OCI-LY7 (cell line): ENCODE data around the gene CRYGD. TPM values are rescaled to one million over a fixed set of nuclear protein-coding genes. Genes with fewer than 3 reads are reported as not detected.

Experiments used
- BruUV-seq: library from RNA; stranded (reverse); fragments of 400-500 nt; replicated peaks from 2 replicates; lab custom pipeline; 2021; lab: Mats Ljungman, UMichigan
- CTCF ChIA-PET: fragments of 300-600 bp; sonication (Branson Sonifier 250); formaldehyde crosslinking; loops from one replicate; lab custom pipeline; 2022; ENCODE audit warnings: antibody characterized with exemption; ENCODE audit not compliant: unreplicated experiment; lab: Charles Lee
- POLR2A ChIA-PET: fragments of 300-600 bp; sonication (Branson Sonifier 250); formaldehyde crosslinking; loops from one replicate; lab custom pipeline; 2022; ENCODE audit warnings: antibody characterized with exemption; lab: Charles Lee
- DNase-seq: peaks from one replicate; pipeline ENCODE4 v3.0.0-alpha.2; 2015; ENCODE audit warnings: low spot score
- H2AFZ ChIP-seq: fragments of 200-600 bp; sonication (generic), shearing (Covaris generic); 2 replicates; pipeline ENCODE4 v1.6.1; 2014; ENCODE audit warnings: mild to moderate bottlenecking, antibody characterized with exemption, low read length, moderate library complexity
- H3K27ac ChIP-seq: fragments of 200-600 bp; sonication (generic); 2 replicates; pipeline ENCODE4 v1.5.1; 2014; ENCODE audit warnings: mixed run types, low read depth, mild to moderate bottlenecking, moderate library complexity, low read length, inconsistent platforms; ENCODE audit not compliant: poor library complexity, severe bottlenecking
- H3K36me3 ChIP-seq: fragments of 200-600 bp; sonication (generic); 2 replicates; pipeline ENCODE4 v1.6.1; 2014; ENCODE audit warnings: mild to moderate bottlenecking, antibody characterized with exemption, low read length, moderate library complexity, mixed read lengths; ENCODE audit not compliant: insufficient read depth
- H3K4me1 ChIP-seq: fragments of 200-600 bp; sonication (generic); 2 replicates; pipeline ENCODE4 v1.5.1; 2014; ENCODE audit warnings: mild to moderate bottlenecking, low read length; ENCODE audit not compliant: insufficient read depth, poor library complexity, severe bottlenecking
- H3K4me2 ChIP-seq: fragments of 200-600 bp; sonication (generic); 2 replicates; pipeline ENCODE4 v1.6.1; 2014; ENCODE audit warnings: mild to moderate bottlenecking, low read length
- H3K4me3 ChIP-seq: fragments of 200-600 bp; sonication (generic); 2 replicates; pipeline ENCODE4 v1.5.1; 2014; ENCODE audit warnings: mild to moderate bottlenecking, low read depth, low read length; ENCODE audit not compliant: poor library complexity, severe bottlenecking
- H3K79me2 ChIP-seq: fragments of 200-600 bp; sonication (generic); 2 replicates; pipeline ENCODE4 v1.6.1; 2016; ENCODE audit warnings: low read depth, mild to moderate bottlenecking, low read length, moderate library complexity, mixed read lengths; ENCODE audit not compliant: insufficient read depth
- H3K9me2 ChIP-seq: fragments of 200-600 bp; sonication (generic); 2 replicates; pipeline ENCODE4 v1.6.1; 2016; ENCODE audit warnings: mild to moderate bottlenecking, low read length, mixed read lengths; ENCODE audit not compliant: insufficient read depth
- H3K9me3 ChIP-seq: fragments of 200-600 bp; sonication (generic); 2 replicates; pipeline ENCODE4 v1.6.1; 2014; ENCODE audit warnings: mild to moderate bottlenecking, mixed run types, low read length, mixed read lengths
- H4K20me1 ChIP-seq: fragments of 200-600 bp; sonication (generic); 2 replicates; pipeline ENCODE4 v1.6.1; 2014; ENCODE audit warnings: mild to moderate bottlenecking, antibody characterized with exemption, low read length, moderate library complexity, mixed read lengths; ENCODE audit not compliant: insufficient read depth
- CTCF ChIP-seq: fragments of 200-600 bp; sonication (generic); conservative IDR thresholded peaks from 2 replicates; pipeline ENCODE4 v1.5.1; 2014; ENCODE audit warnings: mild to moderate bottlenecking, antibody characterized with exemption, low read length, moderate library complexity, mixed read lengths
- EZH2phosphoT487 ChIP-seq: fragments of 200-600 bp; sonication (generic); IDR thresholded peaks from 2 replicates; pipeline ENCODE4 v1.6.1; 2018; ENCODE audit warnings: low read depth, borderline replicate concordance, mild to moderate bottlenecking, mixed run types, antibody characterized with exemption, low read length, moderate library complexity, mixed read lengths
- intact Hi-C: fragments of 100-400 bp; cut with micrococcal nuclease; formaldehyde crosslinking; loops from one replicate; pipeline ENCODE4 v1.10.0; 2022; ENCODE audit not compliant: unreplicated experiment
- total RNA-seq, 2 experiments: library from RNA; depleted of rRNA in 1 of 2; stranded (reverse); fragments of >200 nt in 1 of 2; shearing (Covaris generic) in 1 of 2; gene quantifications; 2 replicates each; pipeline ENCODE4 v1.2.3, GENCODE V29; 2014 to 2022

CRYGD gene
- total RNA-seq, 2 experiments from 2014 or later, result not detected

- Histone ChIP-seq H3K4me2 (no peak overlapping the region), H3K27ac (no peak overlapping the region), H3K4me3 (no peak overlapping the region), H3K36me3 (no peaks in the 10 kb centered on the region), H4K20me1 (no peaks in the 10 kb centered on the region), H3K79me2 (no peaks in the 10 kb centered on the region), H3K9me3 (no peaks in the 10 kb centered on the region), H2AFZ (no peak overlapping the region), H3K9me2 (no peaks in the 10 kb centered on the region), H3K4me1 (no peaks in the 10 kb centered on the region)
- DNase-seq, result no peak
- TF ChIP-seq EZH2phosphoT487 (no peak), CTCF (no peak)
- POLR2A ChIA-PET, result no interaction called here
- intact Hi-C loops, result no loop called here
- CTCF ChIA-PET, result no interaction called here
- BruUV-seq, result no TSS peak
Observed at GRCh38 chr2:208097801-208098200, 26.5 kb downstream of the CRYGD start.

GRCh38 chr2:208097313-208097712 lies 27.0 kb downstream of the CRYGD start:
- H3K9me2 ChIP-seq, result no peaks in the 10 kb centered on the region
- ChIA-PET POLR2A (interaction anchor here (0.6 kb wide), 1 partner anchor 81 kb away, joined by 5 read pairs; no protein-coding TSS in a partner anchor), CTCF (no interaction called here)
- H3K36me3 ChIP-seq, result no peaks in the 10 kb centered on the region
- H3K4me2 ChIP-seq, result no peak overlapping the region
- H3K79me2 ChIP-seq, result no peaks in the 10 kb centered on the region
- no peak for DNase-seq
- no peaks in the 10 kb centered on the region for H3K9me3 ChIP-seq
- no peak overlapping the region for H3K4me3 ChIP-seq
- no peak for TF ChIP-seq EZH2phosphoT487
- TF ChIP-seq CTCF, result no peak
- no peaks in the 10 kb centered on the region for H4K20me1 ChIP-seq
- H3K27ac ChIP-seq, result no peak overlapping the region
- no TSS peak for BruUV-seq
- intact Hi-C loops, result no loop called here
- H3K4me1 ChIP-seq, result no peaks in the 10 kb centered on the region
- H2AFZ ChIP-seq, result no peak overlapping the region

- POLR2A ChIA-PET, result no interaction called here
- CTCF ChIA-PET, result no interaction called here
Observed at GRCh38 chr2:208096080-208096479, 28.2 kb downstream of the CRYGD start.

More at GRCh38 chr2:208096080-208096479, 28.2 kb downstream of the CRYGD start:
- H3K4me1 ChIP-seq, result no peaks in the 10 kb centered on the region
- no peaks in the 10 kb centered on the region for H3K9me2 ChIP-seq
- TF ChIP-seq CTCF, result no peak
- TF ChIP-seq EZH2phosphoT487, result no peak
- no peak overlapping the region for H3K27ac ChIP-seq
- BruUV-seq, result no TSS peak
- no peaks in the 10 kb centered on the region for H3K36me3 ChIP-seq
- DNase-seq, result no peak
- H3K4me3 ChIP-seq, result no peak overlapping the region
- no peak overlapping the region for H2AFZ ChIP-seq
- no peaks in the 10 kb centered on the region for H3K9me3 ChIP-seq
- H4K20me1 ChIP-seq, result no peaks in the 10 kb centered on the region
- H3K4me2 ChIP-seq, result no peak overlapping the region
- intact Hi-C loops, result no loop called here
- no peaks in the 10 kb centered on the region for H3K79me2 ChIP-seq
